ENCODE measurements around the gene GATA2. TPM values are rescaled to one million over a fixed set of nuclear protein-coding genes. Genes with fewer than 3 reads are reported as not detected.

The GATA2 gene
- total RNA-seq, 2 experiments from 2014 or later: 0.16 to 0.17 TPM

- no peaks in the 10 kb centered on the region for H3K9me3 ChIP-seq (ENCODE audit: control insufficient read depth in 1 of 2, insufficient read depth in 1 of 2, low read length in 2 of 2)
- Mint-ChIP-seq H3K4me1 (ENCODE audit: low read depth) (peaks cover 12% of the 10 kb centered on the region), H3K9me3 (no peaks in the 10 kb centered on the region), H3K27ac (no peak overlapping the region), H3K36me3 (ENCODE audit: low read depth) (no peaks in the 10 kb centered on the region), H3K4me3 (no peak overlapping the region), H3K27me3 (peaks cover 26% of the 10 kb centered on the region)
- no peak for DNase-seq
- intact Hi-C loops (cut with DNase I, micrococcal nuclease): no loop called here
- no peak for ATAC-seq (ENCODE audit: poor library complexity)
- no peaks in the 10 kb centered on the region for H3K36me3 ChIP-seq (ENCODE audit: insufficient read depth, low read length)
- no peak for TF ChIP-seq CTCF (IDR thresholded peaks at IDR 0.05)
- H3K27ac ChIP-seq (ENCODE audit: low read depth in 1 of 2, low read length in 2 of 2): no peak overlapping the region
- POLR2A ChIA-PET: no interaction called here
- no peaks in the 10 kb centered on the region for H3K4me1 ChIP-seq (ENCODE audit: insufficient read depth, low read length)
- CTCF ChIA-PET: no interaction called here
- H3K27me3 ChIP-seq (ENCODE audit: control insufficient read depth in 1 of 2, insufficient read depth in 2 of 2, low read length in 2 of 2): peaks cover 0 to 8% of the 10 kb centered on the region in 2 experiments
- no peak overlapping the region for H3K4me3 ChIP-seq (ENCODE audit: low read length)
Observed at GRCh38 chr3:128470134-128470899, 22.7 kb downstream of the GATA2 start.

- Mint-ChIP-seq H3K27ac (no peak overlapping the region), H3K9me3 (no peaks in the 10 kb centered on the region), H3K4me1 (ENCODE audit: low read depth) (peaks cover 14% of the 10 kb centered on the region), H3K4me3 (no peak overlapping the region), H3K36me3 (ENCODE audit: low read depth) (no peaks in the 10 kb centered on the region), H3K27me3 (peaks cover 33% of the 10 kb centered on the region)
- peaks cover 0 to 8% of the 10 kb centered on the region in 2 experiments for H3K27me3 ChIP-seq (ENCODE audit: control insufficient read depth in 1 of 2, insufficient read depth in 2 of 2, low read length in 2 of 2)
- no peaks in the 10 kb centered on the region for H3K36me3 ChIP-seq (ENCODE audit: insufficient read depth, low read length)
- DNase-seq (no peak), ATAC-seq (ENCODE audit: poor library complexity) (no peak)
- ChIA-PET CTCF (no interaction called here), POLR2A (no interaction called here)
- H3K9me3 ChIP-seq (ENCODE audit: control insufficient read depth in 1 of 2, insufficient read depth in 1 of 2, low read length in 2 of 2): no peaks in the 10 kb centered on the region
- no peaks in the 10 kb centered on the region for H3K4me1 ChIP-seq (ENCODE audit: insufficient read depth, low read length)
- no peak overlapping the region for H3K27ac ChIP-seq (ENCODE audit: low read depth in 1 of 2, low read length in 2 of 2)
- TF ChIP-seq CTCF (IDR thresholded peaks at IDR 0.05): no peak
- intact Hi-C loops (cut with DNase I, micrococcal nuclease): no loop called here
- no peak overlapping the region for H3K4me3 ChIP-seq (ENCODE audit: low read length)
Observed at GRCh38 chr3:128469556-128469955, 23.4 kb downstream of the GATA2 start.

- Mint-ChIP-seq H3K27ac (no peak overlapping the region), H3K36me3 (ENCODE audit: low read depth) (no peaks in the 10 kb centered on the region), H3K27me3 (peaks cover 32% of the 10 kb centered on the region), H3K4me3 (no peak overlapping the region), H3K4me1 (ENCODE audit: low read depth) (peaks cover 14% of the 10 kb centered on the region), H3K9me3 (no peaks in the 10 kb centered on the region)
- POLR2A ChIA-PET: no interaction called here
- intact Hi-C loops (cut with DNase I, micrococcal nuclease): no loop called here
- no peak overlapping the region for H3K4me3 ChIP-seq (ENCODE audit: low read length)
- H3K27me3 ChIP-seq (ENCODE audit: control insufficient read depth in 1 of 2, insufficient read depth in 2 of 2, low read length in 2 of 2): peaks cover 0 to 8% of the 10 kb centered on the region in 2 experiments
- H3K4me1 ChIP-seq (ENCODE audit: insufficient read depth, low read length): no peaks in the 10 kb centered on the region
- DNase-seq (no peak), ATAC-seq (ENCODE audit: poor library complexity) (no peak)
- CTCF ChIA-PET: no interaction called here
- H3K27ac ChIP-seq (ENCODE audit: low read depth in 1 of 2, low read length in 2 of 2): no peak overlapping the region
- H3K9me3 ChIP-seq (ENCODE audit: control insufficient read depth in 1 of 2, insufficient read depth in 1 of 2, low read length in 2 of 2): no peaks in the 10 kb centered on the region
- no peak for TF ChIP-seq CTCF (IDR thresholded peaks at IDR 0.05)
- H3K36me3 ChIP-seq (ENCODE audit: insufficient read depth, low read length): no peaks in the 10 kb centered on the region
Observed at GRCh38 chr3:128468791-128469527, 24.0 kb downstream of the GATA2 start.

Data from CD4-positive, alpha-beta T cell (primary cell).